ENCODE results near the gene B2M.
"Not testable (repeated sequence)": the region's sequence is repeated elsewhere in the genome, so short reads cannot be mapped to it uniquely, and the experiment has no call there.

DNA sequence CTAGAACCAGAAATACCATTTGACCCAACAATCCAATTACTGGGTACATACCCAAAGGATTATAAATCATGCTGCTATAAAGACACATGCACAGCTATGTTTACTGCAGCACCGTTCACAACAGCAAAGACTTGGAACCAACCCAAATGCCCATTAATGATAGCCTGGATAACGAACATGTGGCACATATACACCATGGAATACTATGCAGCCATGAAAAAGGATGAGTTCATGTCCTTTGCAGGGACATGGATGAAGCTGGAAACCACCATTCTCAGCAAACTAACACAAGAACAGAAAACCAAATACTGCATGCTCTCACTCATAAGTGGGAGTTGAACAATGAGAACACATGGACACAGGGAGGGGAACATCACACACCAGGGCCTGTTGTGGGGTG is 22.0 kb upstream of the B2M start:
- TF ChIP-seq, protein P1, sequence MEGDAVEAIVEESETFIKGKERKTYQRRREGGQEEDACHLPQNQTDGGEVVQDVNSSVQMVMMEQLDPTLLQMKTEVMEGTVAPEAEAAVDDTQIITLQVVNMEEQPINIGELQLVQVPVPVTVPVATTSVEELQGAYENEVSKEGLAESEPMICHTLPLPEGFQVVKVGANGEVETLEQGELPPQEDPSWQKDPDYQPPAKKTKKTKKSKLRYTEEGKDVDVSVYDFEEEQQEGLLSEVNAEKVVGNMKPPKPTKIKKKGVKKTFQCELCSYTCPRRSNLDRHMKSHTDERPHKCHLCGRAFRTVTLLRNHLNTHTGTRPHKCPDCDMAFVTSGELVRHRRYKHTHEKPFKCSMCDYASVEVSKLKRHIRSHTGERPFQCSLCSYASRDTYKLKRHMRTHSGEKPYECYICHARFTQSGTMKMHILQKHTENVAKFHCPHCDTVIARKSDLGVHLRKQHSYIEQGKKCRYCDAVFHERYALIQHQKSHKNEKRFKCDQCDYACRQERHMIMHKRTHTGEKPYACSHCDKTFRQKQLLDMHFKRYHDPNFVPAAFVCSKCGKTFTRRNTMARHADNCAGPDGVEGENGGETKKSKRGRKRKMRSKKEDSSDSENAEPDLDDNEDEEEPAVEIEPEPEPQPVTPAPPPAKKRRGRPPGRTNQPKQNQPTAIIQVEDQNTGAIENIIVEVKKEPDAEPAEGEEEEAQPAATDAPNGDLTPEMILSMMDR (IDR thresholded peaks at IDR 0.05), result not testable (repeated sequence)
- TF ChIP-seq POLR2AphosphoS5 (IDR thresholded peaks at IDR 0.05; ENCODE audit: insufficient read depth in 1 of 2, low read depth in 1 of 2), result not testable (repeated sequence)

Data from vagina (tissue), 2 donors.